Hepatocyte (in vitro differentiated cells): ENCODE results near the gene HAVCR1.

Experiments used
- EZH2phosphoT487 ChIP-seq: fragments of 200-600 bp; sonication (generic); IDR thresholded peaks from one replicate; pipeline ENCODE4 v1.6.1; 2018; ENCODE audit warnings: antibody characterized with exemption, mild to moderate bottlenecking, low read depth, moderate library complexity; ENCODE audit not compliant: unreplicated experiment, severe bottlenecking
- TF ChIP-seq, protein P1 (sequence below): fragments of 200-600 bp; sonication (generic); IDR thresholded peaks from 2 replicates; pipeline ENCODE4 v1.5.1; 2016; ENCODE audit warnings: antibody characterized with exemption, mild to moderate bottlenecking; ENCODE audit not compliant: poor library complexity

DNA sequence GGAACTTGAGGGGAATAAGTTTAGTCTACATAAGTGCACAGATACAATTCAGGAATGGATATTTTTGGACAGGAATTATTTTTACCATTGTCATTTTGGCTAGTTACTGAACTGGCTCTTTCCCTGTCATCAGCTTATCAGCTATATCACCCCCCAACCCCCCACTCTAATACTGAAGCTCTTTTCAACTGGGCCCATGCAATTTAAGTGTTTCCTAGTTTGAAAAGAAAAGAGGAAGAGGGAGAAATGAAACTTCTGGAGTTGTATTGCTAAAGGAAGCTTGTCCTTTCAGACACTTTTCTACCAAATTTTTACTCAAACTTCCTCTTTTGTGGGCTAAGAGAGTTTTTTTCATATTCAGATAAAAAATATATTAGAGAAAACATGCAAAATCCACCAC lies 77.4 kb downstream of the HAVCR1 start:
- TF ChIP-seq, protein P1, sequence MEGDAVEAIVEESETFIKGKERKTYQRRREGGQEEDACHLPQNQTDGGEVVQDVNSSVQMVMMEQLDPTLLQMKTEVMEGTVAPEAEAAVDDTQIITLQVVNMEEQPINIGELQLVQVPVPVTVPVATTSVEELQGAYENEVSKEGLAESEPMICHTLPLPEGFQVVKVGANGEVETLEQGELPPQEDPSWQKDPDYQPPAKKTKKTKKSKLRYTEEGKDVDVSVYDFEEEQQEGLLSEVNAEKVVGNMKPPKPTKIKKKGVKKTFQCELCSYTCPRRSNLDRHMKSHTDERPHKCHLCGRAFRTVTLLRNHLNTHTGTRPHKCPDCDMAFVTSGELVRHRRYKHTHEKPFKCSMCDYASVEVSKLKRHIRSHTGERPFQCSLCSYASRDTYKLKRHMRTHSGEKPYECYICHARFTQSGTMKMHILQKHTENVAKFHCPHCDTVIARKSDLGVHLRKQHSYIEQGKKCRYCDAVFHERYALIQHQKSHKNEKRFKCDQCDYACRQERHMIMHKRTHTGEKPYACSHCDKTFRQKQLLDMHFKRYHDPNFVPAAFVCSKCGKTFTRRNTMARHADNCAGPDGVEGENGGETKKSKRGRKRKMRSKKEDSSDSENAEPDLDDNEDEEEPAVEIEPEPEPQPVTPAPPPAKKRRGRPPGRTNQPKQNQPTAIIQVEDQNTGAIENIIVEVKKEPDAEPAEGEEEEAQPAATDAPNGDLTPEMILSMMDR: no peak
- no peak for TF ChIP-seq EZH2phosphoT487
